ENCODE data around the gene MYBPC2.

The MYBPC2 gene

GRCh38 chr19:50476224-50476906, 43.7 kb downstream of the MYBPC2 start, which contains the start of the genes EMC10 and GARIN5A (continued):
- TF ChIP-seq ZNF791 (tag by site-specific recombination; IDR thresholded peaks at IDR 0.05) (no peak), BCL11B (tag by site-specific recombination; IDR thresholded peaks at IDR 0.05; ENCODE audit: low read depth) (no peak), ZNF670 (tag by site-specific recombination; IDR thresholded peaks at IDR 0.05; ENCODE audit: low read depth) (no peak), GLIS1 (tag by site-specific recombination; IDR thresholded peaks at IDR 0.05) (peak; percentile 82), ZBTB49 (tag by site-specific recombination; IDR thresholded peaks at IDR 0.05; ENCODE audit: low read depth) (no peak), EGR2 (tag by site-specific recombination; IDR thresholded peaks at IDR 0.05; ENCODE audit: low read depth) (no peak; the same call in 1 of the 2 replicates), ZNF211 (tag by site-specific recombination; IDR thresholded peaks at IDR 0.05; ENCODE audit: low read depth) (no peak), ZNF768 (tag by site-specific recombination; IDR thresholded peaks at IDR 0.05) (peak; percentile 33; the same call in 1 of the 2 replicates), ZNF214 (tag by site-specific recombination; IDR thresholded peaks at IDR 0.05; ENCODE audit: borderline replicate concordance) (no peak), ZFP3 (tag by site-specific recombination; IDR thresholded peaks at IDR 0.05; ENCODE audit: low read depth) (no peak), SCRT1 (tag by site-specific recombination; IDR thresholded peaks at IDR 0.05; ENCODE audit: borderline replicate concordance) (peak; percentile 30; the same call in 1 of the 2 replicates), ZNF37A (tag by site-specific recombination; IDR thresholded peaks at IDR 0.05) (no peak), ZSCAN23 (tag by site-specific recombination; IDR thresholded peaks at IDR 0.05) (no peak), PBX3 (CRISPR knock-in tag; IDR thresholded peaks at IDR 0.05) (0 out of 2 replicates have a peak, but pooled peaks have one; percentile 80), ZNF239 (tag by site-specific recombination; IDR thresholded peaks at IDR 0.05) (no peak), ZNF76 (tag by site-specific recombination; IDR thresholded peaks at IDR 0.05; ENCODE audit: borderline replicate concordance, low read depth) (peak; percentile 93), ZNF449 (tag by site-specific recombination; IDR thresholded peaks at IDR 0.05) (no peak), IKZF3 (tag by site-specific recombination; IDR thresholded peaks at IDR 0.05) (peak; percentile 93), HOXC10 (CRISPR knock-in tag; IDR thresholded peaks at IDR 0.05) (0 out of 2 replicates have a peak, but pooled peaks have one; percentile 93), ZNF366 (tag by site-specific recombination; conservative IDR thresholded peaks at IDR 0.05) (peak; percentile 67; the same call in 1 of the 2 replicates), ZNF23 (tag by site-specific recombination; IDR thresholded peaks at IDR 0.05; ENCODE audit: borderline replicate concordance) (no peak), ZNF354C (tag by site-specific recombination; IDR thresholded peaks at IDR 0.05; ENCODE audit: borderline replicate concordance, low read depth) (no peak), ZBTB17 (tag by site-specific recombination; IDR thresholded peaks at IDR 0.05) (peak; percentile 90), ZNF24 (tag by site-specific recombination; IDR thresholded peaks at IDR 0.05) (peak; percentile 81; the same call in 1 of the 2 replicates), ZSCAN18 (tag by site-specific recombination; IDR thresholded peaks at IDR 0.05) (no peak), CTCF (tag by site-specific recombination; IDR thresholded peaks at IDR 0.05) (no peak), ZNF335 (tag by site-specific recombination; conservative IDR thresholded peaks at IDR 0.05) (peak; percentile 93), ZBTB11 (tag by site-specific recombination; conservative IDR thresholded peaks at IDR 0.05; ENCODE audit: low read depth) (0 out of 2 replicates have a peak, but pooled peaks have one; percentile 36)
